ENCODE results near the gene CCDC174.

Gene CCDC174

DNA sequence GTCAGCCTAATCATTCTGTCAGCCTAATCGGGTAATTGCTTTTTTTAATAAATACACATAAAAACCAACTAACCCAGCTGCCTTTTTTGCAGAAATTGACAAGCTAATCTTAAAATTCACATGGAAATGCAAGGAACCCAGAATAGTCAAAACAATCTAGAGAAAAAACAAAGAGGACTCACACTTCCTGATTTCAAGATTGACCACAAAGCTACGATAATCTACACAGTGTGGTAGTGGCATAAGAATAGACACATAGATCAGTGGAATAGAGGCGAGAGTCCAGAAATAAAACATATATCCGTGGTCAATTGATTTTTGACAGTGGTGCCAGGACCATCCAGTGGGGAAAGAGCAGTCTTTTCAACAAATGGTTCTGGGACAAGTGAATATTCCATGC, 21.0 kb downstream of the CCDC174 start:
- TF ChIP-seq POLR2AphosphoS5 (IDR thresholded peaks at IDR 0.05; ENCODE audit: low read depth, low read length) (no peak), PAX5 (IDR thresholded peaks at IDR 0.05; ENCODE audit: insufficient read depth, low read length, severe bottlenecking) (no peak), SPI1 (IDR thresholded peaks at IDR 0.05; ENCODE audit: low read depth, low read length) (peak; percentile 71), TAF1 (IDR thresholded peaks at IDR 0.05; ENCODE audit: low read depth, low read length) (no peak), POLR2A (IDR thresholded peaks at IDR 0.05; ENCODE audit: low read depth, low read length) (no peak), POU2F2 (IDR thresholded peaks at IDR 0.05; ENCODE audit: low read depth, low read length) (no peak)
- FAIRE-seq = no peak

DNA sequence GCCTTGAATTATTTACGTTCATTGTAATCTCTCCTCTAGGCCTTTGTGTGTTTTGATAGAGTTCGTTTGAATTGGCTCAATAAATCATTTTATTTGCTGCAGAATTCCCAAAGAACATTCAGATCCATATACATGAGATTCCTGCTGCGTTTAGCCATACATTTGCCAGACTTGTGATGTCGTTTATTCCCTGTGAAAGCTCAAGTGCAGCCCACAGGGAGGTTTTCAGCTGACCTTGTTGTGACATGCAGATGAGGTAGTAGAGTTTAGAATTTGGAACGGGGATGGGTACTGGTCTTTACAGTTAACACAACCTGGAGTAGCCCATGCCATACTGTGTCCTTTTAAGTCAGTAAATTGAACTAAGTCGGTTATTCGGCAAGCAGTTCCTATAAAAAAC, 23.3 kb downstream of the CCDC174 start, which contains the start of gene C3orf20:
Gene C3orf20, plus strand, starts transcription at position 301 of the 400 bp plus-strand sequence. CDS start 7,573 bp downstream, outside the sequence.
- no peak for TF ChIP-seq POU2F2 (IDR thresholded peaks at IDR 0.05; ENCODE audit: low read depth, low read length)
- TF ChIP-seq POLR2AphosphoS5 (IDR thresholded peaks at IDR 0.05; ENCODE audit: low read depth, low read length) = no peak
- TF ChIP-seq TAF1 (IDR thresholded peaks at IDR 0.05; ENCODE audit: low read depth, low read length) = no peak
- TF ChIP-seq POLR2A (IDR thresholded peaks at IDR 0.05; ENCODE audit: low read depth, low read length) = no peak
- no peak for TF ChIP-seq SPI1 (IDR thresholded peaks at IDR 0.05; ENCODE audit: low read depth, low read length)
- no peak for TF ChIP-seq PAX5 (IDR thresholded peaks at IDR 0.05; ENCODE audit: insufficient read depth, low read length, severe bottlenecking)
- no peak for DNase-seq (ENCODE audit: insufficient read length, low spot score)
- FAIRE-seq = no peak

More for the DNA sequence above, 21.0 kb downstream of the CCDC174 start:
- no peak for DNase-seq (ENCODE audit: insufficient read length, low spot score)

DNA sequence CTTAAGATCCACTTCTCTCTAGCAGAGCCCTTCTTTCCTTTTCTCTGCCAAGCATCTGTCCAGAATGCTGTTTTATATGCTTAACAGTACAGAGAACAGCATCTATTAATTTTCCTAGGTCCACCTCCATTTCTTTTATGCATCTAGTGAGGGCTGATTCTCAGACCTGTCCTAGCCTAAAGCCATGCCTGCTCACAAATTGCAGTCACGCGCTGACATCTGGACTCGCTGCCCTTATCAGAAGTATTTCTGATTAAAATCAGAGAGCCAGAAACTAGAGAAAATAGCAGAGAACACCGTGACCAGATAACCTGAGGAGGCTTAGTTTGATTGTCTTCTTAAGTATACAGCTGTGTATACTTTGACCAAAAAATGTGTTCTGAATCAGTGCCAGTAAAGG, 25.3 kb downstream of the CCDC174 start:
- DNase-seq (ENCODE audit: insufficient read length, low spot score) = no peak
- no peak for FAIRE-seq
- TF ChIP-seq POU2F2 (IDR thresholded peaks at IDR 0.05; ENCODE audit: low read depth, low read length) (no peak), POLR2A (IDR thresholded peaks at IDR 0.05; ENCODE audit: low read depth, low read length) (no peak), PAX5 (IDR thresholded peaks at IDR 0.05; ENCODE audit: insufficient read depth, low read length, severe bottlenecking) (no peak)

DNA sequence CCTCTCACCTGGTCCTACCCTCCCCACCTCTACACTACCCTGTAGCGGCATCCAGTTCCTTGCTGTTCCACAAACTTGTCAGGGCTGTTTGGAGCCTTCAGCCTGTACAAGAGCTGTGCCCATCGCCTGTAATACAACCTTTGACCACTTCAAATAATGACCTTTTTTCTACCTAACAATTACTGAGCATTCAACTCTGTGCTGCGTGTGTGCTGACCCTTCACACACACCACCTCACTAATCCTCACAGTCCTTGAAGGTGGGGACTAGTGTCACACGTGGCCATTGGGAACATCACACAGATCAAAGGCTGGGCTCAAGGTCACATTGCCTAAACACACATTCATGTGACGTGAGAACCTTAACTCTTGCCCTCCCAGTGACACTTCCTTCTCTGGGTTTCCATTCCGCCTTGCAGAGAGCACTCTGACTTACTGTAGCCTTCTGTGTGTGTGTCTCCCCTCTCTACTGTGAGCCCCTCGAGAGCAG, 26.5 kb downstream of the CCDC174 start:
- DNase-seq (ENCODE audit: insufficient read length, low spot score) (no peak), FAIRE-seq (peak; percentile 16)
- TF ChIP-seq SPI1 (IDR thresholded peaks at IDR 0.05; ENCODE audit: low read depth, low read length) = 0 out of 2 replicates have a peak, but pooled peaks have one; percentile 44
- no peak for TF ChIP-seq PAX5 (IDR thresholded peaks at IDR 0.05; ENCODE audit: insufficient read depth, low read length, severe bottlenecking)
- no peak for TF ChIP-seq TAF1 (IDR thresholded peaks at IDR 0.05; ENCODE audit: low read depth, low read length)

DNA sequence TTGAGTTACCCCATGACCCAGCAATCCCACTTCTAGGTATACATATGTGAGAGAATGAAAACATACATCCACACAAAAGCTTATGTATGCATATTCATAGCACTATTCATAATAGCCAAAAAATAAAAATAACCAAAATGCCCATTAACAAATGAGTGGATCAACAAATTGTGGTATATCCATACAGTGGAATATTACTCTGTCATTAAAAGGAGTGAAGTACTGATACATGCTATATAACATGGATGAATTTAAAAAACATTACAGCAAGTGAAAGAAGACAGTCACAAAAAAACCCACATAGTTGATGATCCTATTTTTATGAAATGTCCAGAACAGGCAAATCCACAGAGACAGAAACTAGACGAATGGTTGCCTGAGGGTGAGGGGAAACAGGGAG, 28.6 kb downstream of the CCDC174 start:
- DNase-seq (ENCODE audit: insufficient read length, low spot score) (no peak), FAIRE-seq (no peak)
- no peak for TF ChIP-seq POLR2AphosphoS5 (IDR thresholded peaks at IDR 0.05; ENCODE audit: low read depth, low read length)

DNA sequence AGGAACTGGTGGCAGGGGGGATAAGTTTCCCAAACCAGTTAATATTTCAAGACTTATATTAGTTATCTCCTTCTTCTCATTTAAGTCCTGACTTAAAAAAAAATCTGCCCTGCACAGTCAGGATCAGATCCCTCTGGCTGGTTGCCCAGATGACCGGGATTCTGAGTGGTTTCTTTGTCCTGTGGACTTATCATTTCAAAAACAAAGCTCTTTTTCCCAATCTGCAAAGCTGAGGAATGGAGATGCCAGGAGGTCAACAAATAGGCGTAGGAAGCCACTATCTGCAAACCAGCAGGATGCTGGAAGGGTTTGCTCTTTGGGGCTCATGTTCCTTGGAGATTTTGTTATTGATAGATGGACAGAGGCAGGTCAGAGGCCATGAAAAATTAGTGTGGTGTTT, 29.2 kb downstream of the CCDC174 start:
- DNase-seq (ENCODE audit: insufficient read length, low spot score) (no peak), FAIRE-seq (no peak)
- TF ChIP-seq POU2F2 (IDR thresholded peaks at IDR 0.05; ENCODE audit: low read depth, low read length) (no peak), SPI1 (IDR thresholded peaks at IDR 0.05; ENCODE audit: low read depth, low read length) (no peak), POLR2A (IDR thresholded peaks at IDR 0.05; ENCODE audit: low read depth, low read length) (no peak), POLR2AphosphoS5 (IDR thresholded peaks at IDR 0.05; ENCODE audit: low read depth, low read length) (no peak), PAX5 (IDR thresholded peaks at IDR 0.05; ENCODE audit: insufficient read depth, low read length, severe bottlenecking) (no peak), TAF1 (IDR thresholded peaks at IDR 0.05; ENCODE audit: low read depth, low read length) (no peak)

DNA sequence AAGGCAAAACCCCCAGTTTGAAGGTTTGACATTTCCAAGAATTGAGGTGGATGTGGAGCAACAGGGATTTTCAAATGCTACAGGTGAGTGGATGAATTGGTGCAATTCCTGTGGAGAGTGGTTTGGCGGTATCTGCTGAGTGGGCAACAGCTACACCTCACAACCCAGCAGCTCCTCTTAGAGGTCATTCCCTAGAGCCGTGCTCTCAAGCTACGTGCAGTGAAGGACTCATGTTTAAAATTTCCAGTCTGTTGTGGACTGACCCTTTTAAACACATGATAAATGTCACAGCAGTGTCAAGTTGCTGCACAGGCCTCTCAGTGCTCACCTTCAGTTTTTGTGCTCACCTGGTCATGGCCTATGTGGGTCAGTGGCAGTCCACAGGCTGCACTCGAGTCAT, 32.9 kb downstream of the CCDC174 start:
- no peak for FAIRE-seq
- TF ChIP-seq POU2F2 (IDR thresholded peaks at IDR 0.05; ENCODE audit: low read depth, low read length) = no peak

DNA sequence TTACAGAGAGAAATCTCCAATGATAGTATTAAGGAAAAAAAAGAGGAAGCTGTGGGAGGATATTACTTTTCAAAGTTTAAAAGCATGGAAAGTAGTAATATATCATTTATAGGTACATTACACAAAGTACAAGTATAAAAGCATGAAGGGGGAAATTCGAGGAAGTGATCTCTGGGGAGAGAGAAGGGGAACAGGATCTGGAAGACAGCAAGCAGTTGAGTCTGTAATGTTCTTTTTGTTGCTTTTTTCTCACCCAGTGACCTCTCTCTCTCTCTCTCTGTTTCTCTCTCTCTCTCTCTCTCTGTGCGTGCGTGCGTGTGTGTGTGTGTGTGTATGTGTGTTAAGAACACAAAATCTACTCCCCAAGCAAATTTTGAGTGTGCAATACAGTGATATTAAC, 33.6 kb downstream of the CCDC174 start:
- TF ChIP-seq POLR2AphosphoS5 (IDR thresholded peaks at IDR 0.05; ENCODE audit: low read depth, low read length) (no peak), PAX5 (IDR thresholded peaks at IDR 0.05; ENCODE audit: insufficient read depth, low read length, severe bottlenecking) (no peak), TAF1 (IDR thresholded peaks at IDR 0.05; ENCODE audit: low read depth, low read length) (no peak), POLR2A (IDR thresholded peaks at IDR 0.05; ENCODE audit: low read depth, low read length) (no peak), POU2F2 (IDR thresholded peaks at IDR 0.05; ENCODE audit: low read depth, low read length) (no peak), SPI1 (IDR thresholded peaks at IDR 0.05; ENCODE audit: low read depth, low read length) (no peak)
- DNase-seq (ENCODE audit: insufficient read length, low spot score) = no peak
- no peak for FAIRE-seq

More for the DNA sequence above, 32.9 kb downstream of the CCDC174 start:
- no peak for DNase-seq (ENCODE audit: insufficient read length, low spot score)

DNA sequence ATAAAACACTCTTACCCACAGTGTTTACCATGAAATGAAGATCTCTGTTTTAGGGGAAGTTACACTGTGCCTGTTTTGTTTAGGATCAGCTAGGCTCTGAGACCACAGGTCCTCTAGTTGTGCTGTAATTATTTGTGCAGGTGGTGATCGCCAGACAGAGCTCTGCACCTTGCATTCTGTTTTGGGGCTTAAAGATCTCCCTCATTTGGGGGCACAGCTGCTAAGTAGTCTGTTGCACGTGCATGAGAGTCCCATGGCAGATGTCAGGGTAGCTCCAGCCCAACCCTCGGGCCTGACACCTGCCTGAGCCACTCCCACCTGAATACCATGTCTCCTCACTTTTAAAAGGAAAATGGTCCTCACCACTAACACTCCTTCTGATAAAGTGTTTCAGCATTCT, 35.8 kb downstream of the CCDC174 start:
- no peak for TF ChIP-seq SPI1 (IDR thresholded peaks at IDR 0.05; ENCODE audit: low read depth, low read length)
- TF ChIP-seq POU2F2 (IDR thresholded peaks at IDR 0.05; ENCODE audit: low read depth, low read length) = no peak
- no peak for TF ChIP-seq PAX5 (IDR thresholded peaks at IDR 0.05; ENCODE audit: insufficient read depth, low read length, severe bottlenecking)
- no peak for TF ChIP-seq POLR2AphosphoS5 (IDR thresholded peaks at IDR 0.05; ENCODE audit: low read depth, low read length)
- no peak for TF ChIP-seq POLR2A (IDR thresholded peaks at IDR 0.05; ENCODE audit: low read depth, low read length)
- no peak for TF ChIP-seq TAF1 (IDR thresholded peaks at IDR 0.05; ENCODE audit: low read depth, low read length)
- FAIRE-seq (peak; percentile 54), DNase-seq (ENCODE audit: insufficient read length, low spot score) (no peak)

DNA sequence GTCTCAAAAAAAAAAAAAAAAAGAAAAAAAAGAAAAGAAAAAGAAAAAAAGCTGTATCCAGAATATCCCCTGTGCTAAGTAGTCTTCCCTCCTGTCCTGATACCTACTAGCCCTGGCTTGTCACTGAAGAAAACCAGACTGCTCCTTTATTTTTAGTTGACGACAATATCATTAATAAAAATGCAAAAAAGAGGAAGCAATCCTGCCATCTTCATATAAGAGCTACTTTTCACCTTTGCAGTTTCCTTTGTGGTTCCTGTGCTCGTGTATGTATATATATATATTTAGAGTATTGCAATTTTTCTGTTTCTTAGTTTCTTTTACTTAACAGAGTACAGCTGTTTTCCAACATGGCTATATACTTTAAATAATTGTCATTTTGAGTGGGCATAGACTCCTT, 37.0 kb downstream of the CCDC174 start:
- no peak for DNase-seq (ENCODE audit: insufficient read length, low spot score)
- no peak for FAIRE-seq

More for the DNA sequence above, 37.0 kb downstream of the CCDC174 start:
- no peak for TF ChIP-seq POU2F2 (IDR thresholded peaks at IDR 0.05; ENCODE audit: low read depth, low read length)
- no peak for TF ChIP-seq TAF1 (IDR thresholded peaks at IDR 0.05; ENCODE audit: low read depth, low read length)
- TF ChIP-seq SPI1 (IDR thresholded peaks at IDR 0.05; ENCODE audit: low read depth, low read length) = peak; percentile 44; the same call in 1 of the 2 replicates
- TF ChIP-seq POLR2AphosphoS5 (IDR thresholded peaks at IDR 0.05; ENCODE audit: low read depth, low read length) = no peak

Data from GM12891 (cell line).